Neutrophil (primary cell): Measurements from ENCODE around the gene SLC4A7.

Experiments
- H3K27ac ChIP-seq: fragments of 200-600 bp; sonication (generic); 2 replicates; pipeline ENCODE4 v1.5.1; 2016; ENCODE audit warnings: mild to moderate bottlenecking, moderate library complexity
- H3K27me3 ChIP-seq: fragments of 200-600 bp; sonication (generic); 2 replicates; pipeline ENCODE4 v1.6.0; 2016; ENCODE audit warnings: mild to moderate bottlenecking
- H3K36me3 ChIP-seq: fragments of 200-600 bp; sonication (generic); 2 replicates; pipeline ENCODE4 v1.5.1; 2017
- H3K4me1 ChIP-seq, 2 experiments: fragments of 200-600 bp in 1 of 2; sonication (generic) in 1 of 2; 1 replicate in 1 of 2; 2 replicates in 1 of 2; pipeline versions ENCODE4 v1.5.1 to v1.6.1; 2013 to 2016; ENCODE audit warnings: low read depth in 1 of 2, low read length in 1 of 2, mild to moderate bottlenecking in 1 of 2, moderate library complexity in 1 of 2; ENCODE audit not compliant: control insufficient read depth in 1 of 2, insufficient read depth in 1 of 2
- H3K4me3 ChIP-seq, 2 experiments: fragments of 200-600 bp in 1 of 2; sonication (generic) in 1 of 2; 1 replicate in 1 of 2; 2 replicates in 1 of 2; pipeline ENCODE4 v1.5.1; 2013 to 2016; ENCODE audit warnings: low read depth in 1 of 2, low read length in 1 of 2, mild to moderate bottlenecking in 1 of 2, moderate library complexity in 1 of 2
- H3K9me3 ChIP-seq: fragments of 200-600 bp; sonication (generic); 2 replicates; pipeline ENCODE4 v1.5.1; 2016
- TF ChIP-seq, protein P1 (sequence below): fragments of 200-600 bp; sonication (generic); IDR thresholded peaks from 2 replicates; pipeline ENCODE4 v1.5.1; 2016; ENCODE audit warnings: antibody characterized with exemption

SLC4A7 gene

DNA sequence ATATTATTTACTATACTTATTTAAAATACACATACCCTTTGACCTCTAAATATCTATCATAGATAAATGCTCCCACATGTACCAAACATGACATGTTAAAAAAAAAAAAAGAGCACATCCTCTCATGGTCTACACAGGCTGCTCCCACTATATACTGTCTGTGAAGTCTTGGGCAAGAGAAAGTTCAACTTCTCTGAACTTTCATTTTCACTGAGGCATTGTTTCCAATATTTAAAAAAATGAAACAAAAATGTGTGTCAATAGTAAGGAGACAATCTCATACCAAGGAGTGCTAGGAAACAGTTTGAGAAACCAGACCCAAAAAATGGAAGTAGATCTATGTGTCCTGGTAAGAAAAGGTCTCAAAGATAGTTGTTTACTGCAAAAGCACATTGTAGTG is 29.3 kb downstream of the SLC4A7 start:
- Histone ChIP-seq H3K27ac (no peak overlapping the region), H3K9me3 (no peaks in the 10 kb centered on the region)
- TF ChIP-seq, protein P1, sequence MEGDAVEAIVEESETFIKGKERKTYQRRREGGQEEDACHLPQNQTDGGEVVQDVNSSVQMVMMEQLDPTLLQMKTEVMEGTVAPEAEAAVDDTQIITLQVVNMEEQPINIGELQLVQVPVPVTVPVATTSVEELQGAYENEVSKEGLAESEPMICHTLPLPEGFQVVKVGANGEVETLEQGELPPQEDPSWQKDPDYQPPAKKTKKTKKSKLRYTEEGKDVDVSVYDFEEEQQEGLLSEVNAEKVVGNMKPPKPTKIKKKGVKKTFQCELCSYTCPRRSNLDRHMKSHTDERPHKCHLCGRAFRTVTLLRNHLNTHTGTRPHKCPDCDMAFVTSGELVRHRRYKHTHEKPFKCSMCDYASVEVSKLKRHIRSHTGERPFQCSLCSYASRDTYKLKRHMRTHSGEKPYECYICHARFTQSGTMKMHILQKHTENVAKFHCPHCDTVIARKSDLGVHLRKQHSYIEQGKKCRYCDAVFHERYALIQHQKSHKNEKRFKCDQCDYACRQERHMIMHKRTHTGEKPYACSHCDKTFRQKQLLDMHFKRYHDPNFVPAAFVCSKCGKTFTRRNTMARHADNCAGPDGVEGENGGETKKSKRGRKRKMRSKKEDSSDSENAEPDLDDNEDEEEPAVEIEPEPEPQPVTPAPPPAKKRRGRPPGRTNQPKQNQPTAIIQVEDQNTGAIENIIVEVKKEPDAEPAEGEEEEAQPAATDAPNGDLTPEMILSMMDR, result no peak

GRCh38 chr3:27454461-27454860 is 29.7 kb downstream of the SLC4A7 start:
- Histone ChIP-seq H3K4me1 (no peaks in the 10 kb centered on the region), H3K27me3 (no peaks in the 10 kb centered on the region), H3K9me3 (no peaks in the 10 kb centered on the region), H3K36me3 (no peaks in the 10 kb centered on the region), H3K27ac (no peak overlapping the region), H3K4me3 (no peak overlapping the region)
- TF ChIP-seq, protein P1, result no peak

More for the DNA sequence above, 29.3 kb downstream of the SLC4A7 start:
- no peaks in the 10 kb centered on the region for H3K4me1 ChIP-seq
- no peaks in the 10 kb centered on the region for H3K27me3 ChIP-seq
- H3K36me3 ChIP-seq, result no peaks in the 10 kb centered on the region
- H3K4me3 ChIP-seq, result no peak overlapping the region

GRCh38 chr3:27452368-27453090 is 31.7 kb downstream of the SLC4A7 start:
- Histone ChIP-seq H3K27ac (no peak overlapping the region), H3K4me3 (no peak overlapping the region), H3K36me3 (no peaks in the 10 kb centered on the region), H3K4me1 (no peaks in the 10 kb centered on the region), H3K9me3 (no peaks in the 10 kb centered on the region), H3K27me3 (no peaks in the 10 kb centered on the region)
- TF ChIP-seq, protein P1, result no peak

- Histone ChIP-seq H3K4me1 (no peaks in the 10 kb centered on the region), H3K27me3 (no peaks in the 10 kb centered on the region), H3K9me3 (no peaks in the 10 kb centered on the region), H3K36me3 (no peaks in the 10 kb centered on the region), H3K4me3 (no peak overlapping the region), H3K27ac (no peak overlapping the region)
- TF ChIP-seq, protein P1, result no peak
These were observed 32.3 kb downstream of the SLC4A7 start for GRCh38 chr3:27451842-27452241.

GRCh38 chr3:27451251-27451650 is 32.9 kb downstream of the SLC4A7 start:
- TF ChIP-seq, protein P1, result no peak
- Histone ChIP-seq H3K4me1 (no peaks in the 10 kb centered on the region), H3K27ac (no peak overlapping the region), H3K9me3 (no peaks in the 10 kb centered on the region), H3K36me3 (no peaks in the 10 kb centered on the region), H3K4me3 (no peak overlapping the region), H3K27me3 (no peaks in the 10 kb centered on the region)
